Neural crest cell (in vitro differentiated cells): ENCODE measurements around the gene DPPA5. TPM values are rescaled to one million over a fixed set of nuclear protein-coding genes. Genes with fewer than 3 reads are reported as not detected.
"Not testable (repeated sequence)": the region's sequence is repeated elsewhere in the genome, so short reads cannot be mapped to it uniquely, and the experiment has no call there.

Source experiments
- DNase-seq: peaks from one replicate; pipeline ENCODE4 v3.0.0; 2021; ENCODE audit warnings: low read depth, mixed read lengths, low spot score
- H3K27ac Mint-ChIP-seq: one replicate; pipeline ENCODE4 v1.8.0; 2021; ENCODE audit warnings: mild to moderate bottlenecking, mixed read lengths; ENCODE audit not compliant: unreplicated experiment
- H3K27me3 Mint-ChIP-seq: 2 replicates; pipeline ENCODE4 v1.8.0; 2021; ENCODE audit warnings: low read depth, mild to moderate bottlenecking, mixed read lengths
- H3K36me3 Mint-ChIP-seq: 2 replicates; pipeline ENCODE4 v1.8.0; 2021; ENCODE audit warnings: low read depth, mild to moderate bottlenecking, mixed read lengths
- H3K4me1 Mint-ChIP-seq: 2 replicates; pipeline ENCODE4 v1.8.0; 2021; ENCODE audit warnings: mixed read lengths
- H3K4me3 Mint-ChIP-seq: one replicate; pipeline ENCODE4 v1.8.0; 2021; ENCODE audit warnings: mild to moderate bottlenecking, mixed read lengths
- H3K9me3 Mint-ChIP-seq: 2 replicates; pipeline ENCODE4 v1.8.0; 2021; ENCODE audit warnings: mixed read lengths
- long read RNA-seq: library from polyadenylated mRNA; unstranded; transcript quantifications from one replicate; pipeline ENCODE4 v2.0.0, GENCODE V29; 2020
- total RNA-seq: library from RNA; stranded (reverse); gene quantifications from 2 replicates; pipeline ENCODE4 v1.2.1, GENCODE V29; 2021
- TF ChIP-seq, protein P1 (sequence below): fragments of 200-600 bp; sonication (generic); conservative IDR thresholded peaks from 2 replicates; pipeline ENCODE4 v1.5.0; 2021; ENCODE audit warnings: antibody characterized with exemption, mild to moderate bottlenecking

The DPPA5 gene, protein sequence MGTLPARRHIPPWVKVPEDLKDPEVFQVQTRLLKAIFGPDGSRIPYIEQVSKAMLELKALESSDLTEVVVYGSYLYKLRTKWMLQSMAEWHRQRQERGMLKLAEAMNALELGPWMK
- total RNA-seq, result not detected in 2 replicates
- long read RNA-seq, result 0 reads

GRCh38 chr6:73353636-73354593 is at the start of gene DPPA5:
TSS of gene DPPA5 (minus strand) at chr6:73354276. CDS start at chr6:73354225, 51 bp downstream.
- TF ChIP-seq, protein P1, sequence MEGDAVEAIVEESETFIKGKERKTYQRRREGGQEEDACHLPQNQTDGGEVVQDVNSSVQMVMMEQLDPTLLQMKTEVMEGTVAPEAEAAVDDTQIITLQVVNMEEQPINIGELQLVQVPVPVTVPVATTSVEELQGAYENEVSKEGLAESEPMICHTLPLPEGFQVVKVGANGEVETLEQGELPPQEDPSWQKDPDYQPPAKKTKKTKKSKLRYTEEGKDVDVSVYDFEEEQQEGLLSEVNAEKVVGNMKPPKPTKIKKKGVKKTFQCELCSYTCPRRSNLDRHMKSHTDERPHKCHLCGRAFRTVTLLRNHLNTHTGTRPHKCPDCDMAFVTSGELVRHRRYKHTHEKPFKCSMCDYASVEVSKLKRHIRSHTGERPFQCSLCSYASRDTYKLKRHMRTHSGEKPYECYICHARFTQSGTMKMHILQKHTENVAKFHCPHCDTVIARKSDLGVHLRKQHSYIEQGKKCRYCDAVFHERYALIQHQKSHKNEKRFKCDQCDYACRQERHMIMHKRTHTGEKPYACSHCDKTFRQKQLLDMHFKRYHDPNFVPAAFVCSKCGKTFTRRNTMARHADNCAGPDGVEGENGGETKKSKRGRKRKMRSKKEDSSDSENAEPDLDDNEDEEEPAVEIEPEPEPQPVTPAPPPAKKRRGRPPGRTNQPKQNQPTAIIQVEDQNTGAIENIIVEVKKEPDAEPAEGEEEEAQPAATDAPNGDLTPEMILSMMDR, result no peak
- no peaks in the 10 kb centered on the region for H3K36me3 Mint-ChIP-seq
- peaks cover 23% of the 10 kb centered on the region for H3K27me3 Mint-ChIP-seq
- H3K9me3 Mint-ChIP-seq, result no peaks in the 10 kb centered on the region
- H3K4me1 Mint-ChIP-seq, result peaks cover 5% of the 10 kb centered on the region
- no peak for DNase-seq
- H3K27ac Mint-ChIP-seq, result no peak within 1 kb of the TSS
- no peak within 1 kb of the TSS for H3K4me3 Mint-ChIP-seq

GRCh38 chr6:73400656-73401055 is 46.6 kb upstream of the DPPA5 start:
- Mint-ChIP-seq H3K4me3 (no peak overlapping the region), H3K9me3 (no peaks in the 10 kb centered on the region), H3K4me1 (no peaks in the 10 kb centered on the region), H3K27me3 (no peaks in the 10 kb centered on the region), H3K27ac (no peak overlapping the region), H3K36me3 (no peaks in the 10 kb centered on the region)
- DNase-seq, result no peak
- TF ChIP-seq, protein P1, result no peak

- Mint-ChIP-seq H3K9me3 (no peaks in the 10 kb centered on the region), H3K36me3 (no peaks in the 10 kb centered on the region), H3K27ac (no peak overlapping the region), H3K4me1 (no peaks in the 10 kb centered on the region), H3K4me3 (no peak overlapping the region), H3K27me3 (peaks cover 9% of the 10 kb centered on the region)
- no peak for DNase-seq
- TF ChIP-seq, protein P1, result no peak
Observed at GRCh38 chr6:73395875-73396274, 41.8 kb upstream of the DPPA5 start.

DNA sequence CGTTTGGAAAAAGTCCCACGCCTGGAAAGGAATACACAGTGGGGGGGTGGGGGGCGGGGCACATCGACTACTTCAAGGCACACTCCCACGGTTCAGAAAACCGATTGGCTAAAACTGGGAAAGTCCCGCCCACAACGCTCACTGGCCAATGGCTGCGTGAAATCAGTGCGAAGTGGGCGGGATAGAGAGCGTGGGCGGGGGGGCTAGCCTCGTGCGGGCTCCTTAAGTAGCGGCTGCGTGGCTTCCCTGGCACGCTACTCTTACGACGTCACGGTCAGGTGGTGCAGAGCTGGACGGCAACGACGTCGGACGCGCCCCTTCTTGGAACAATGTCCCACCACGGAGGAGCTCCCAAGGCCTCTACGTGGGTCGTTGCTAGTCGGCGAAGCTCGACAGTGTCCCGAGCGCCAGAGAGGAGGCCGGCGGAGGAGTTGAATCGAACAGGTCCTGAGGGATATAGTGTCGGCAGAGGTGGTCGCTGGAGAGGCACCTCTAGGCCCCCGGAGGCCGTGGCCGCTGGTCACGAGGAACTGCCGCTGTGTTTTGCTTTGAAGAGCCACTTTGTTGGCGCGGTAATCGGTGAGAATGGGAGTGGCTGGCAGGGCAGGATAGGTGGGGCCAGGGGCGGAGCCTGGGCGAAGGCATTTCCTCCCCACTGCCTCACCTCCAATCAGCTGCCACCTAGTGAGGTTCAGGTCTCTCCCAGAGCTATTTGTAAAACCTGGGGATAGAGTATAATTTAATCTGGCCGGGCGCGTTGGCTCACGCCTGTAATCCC is 40.7 kb upstream of the DPPA5 start, which contains the start of gene DDX43:
Gene DDX43, plus strand, starts transcription at position 252 of the 778 bp plus-strand sequence. Its CDS starts 78 bp downstream, at position 330.
- Mint-ChIP-seq H3K27ac (no peak within 1 kb of the TSS), H3K27me3 (peaks cover 9% of the 10 kb centered on the region), H3K36me3 (no peaks in the 10 kb centered on the region), H3K9me3 (no peaks in the 10 kb centered on the region), H3K4me1 (no peaks in the 10 kb centered on the region), H3K4me3 (no peak within 1 kb of the TSS)
- no peak for DNase-seq
- TF ChIP-seq, protein P1, result no peak

DNA sequence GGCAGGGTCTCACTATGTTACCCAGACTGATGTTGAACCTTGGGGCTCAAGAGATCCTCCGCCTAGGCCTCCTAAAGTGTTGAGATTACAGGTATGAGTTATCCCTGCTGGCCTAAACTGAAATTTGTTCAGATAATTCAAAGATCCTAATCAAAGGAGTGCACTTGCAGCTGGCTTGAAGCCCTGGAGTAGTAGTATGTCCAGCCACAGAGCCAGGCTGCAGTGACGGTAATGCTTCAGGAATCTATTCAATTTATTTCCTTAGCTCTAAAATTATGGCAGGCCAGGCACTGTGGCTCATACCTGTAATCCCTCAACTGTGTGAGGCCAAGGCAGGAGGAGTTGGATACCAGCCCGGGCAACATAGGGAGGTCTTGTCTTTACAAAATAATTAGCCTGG is 39.2 kb upstream of the DPPA5 start:
- peaks cover 20% of the 10 kb centered on the region for H3K27me3 Mint-ChIP-seq
- H3K9me3 Mint-ChIP-seq, result no peaks in the 10 kb centered on the region
- no peak overlapping the region for H3K4me3 Mint-ChIP-seq
- TF ChIP-seq, protein P1, result no peak
- no peak for DNase-seq
- H3K27ac Mint-ChIP-seq, result no peak overlapping the region
- H3K36me3 Mint-ChIP-seq, result no peaks in the 10 kb centered on the region
- H3K4me1 Mint-ChIP-seq, result peaks cover 10% of the 10 kb centered on the region

- not testable (repeated sequence) for H3K9me3 Mint-ChIP-seq, H3K27ac Mint-ChIP-seq, H3K36me3 Mint-ChIP-seq, H3K4me3 Mint-ChIP-seq, DNase-seq
- Mint-ChIP-seq H3K4me1 (peaks cover 10% of the 10 kb centered on the region), H3K27me3 (peaks cover 26% of the 10 kb centered on the region)
Observed at GRCh38 chr6:73392188-73392587, 38.1 kb upstream of the DPPA5 start.
